22Rv1 (cell line): ENCODE data around the gene SPATA45.

Experiments
- CTCF ChIP-seq: fragments of 450-650 bp; IDR thresholded peaks from 2 replicates; pipeline ENCODE4 v1.5.1; 2017; ENCODE audit warnings: mild to moderate bottlenecking
- ZFX ChIP-seq: fragments of 450-650 bp; IDR thresholded peaks from 2 replicates; pipeline ENCODE4 v1.6.1; 2017; ENCODE audit warnings: antibody characterized with exemption, borderline replicate concordance

- TF ChIP-seq CTCF, result no peak
- TF ChIP-seq ZFX, result no peak
Measured at GRCh38 chr1:212873518-212873917, 26.1 kb upstream of the SPATA45 start.
